DMS153 treated with DMSO at 0.1 percent for 48 hours (cell line): Measurements from ENCODE around the gene CYP20A1.
"Not testable (repeated sequence)": the region's sequence is repeated elsewhere in the genome, so short reads cannot be mapped to it uniquely, and the experiment has no call there.

Experiments
- DNase-seq: peaks from one replicate; lab custom pipeline; 2025; ENCODE audit not compliant: unreplicated experiment; lab: John Stamatoyannopoulos, UW

CYP20A1 gene

DNA sequence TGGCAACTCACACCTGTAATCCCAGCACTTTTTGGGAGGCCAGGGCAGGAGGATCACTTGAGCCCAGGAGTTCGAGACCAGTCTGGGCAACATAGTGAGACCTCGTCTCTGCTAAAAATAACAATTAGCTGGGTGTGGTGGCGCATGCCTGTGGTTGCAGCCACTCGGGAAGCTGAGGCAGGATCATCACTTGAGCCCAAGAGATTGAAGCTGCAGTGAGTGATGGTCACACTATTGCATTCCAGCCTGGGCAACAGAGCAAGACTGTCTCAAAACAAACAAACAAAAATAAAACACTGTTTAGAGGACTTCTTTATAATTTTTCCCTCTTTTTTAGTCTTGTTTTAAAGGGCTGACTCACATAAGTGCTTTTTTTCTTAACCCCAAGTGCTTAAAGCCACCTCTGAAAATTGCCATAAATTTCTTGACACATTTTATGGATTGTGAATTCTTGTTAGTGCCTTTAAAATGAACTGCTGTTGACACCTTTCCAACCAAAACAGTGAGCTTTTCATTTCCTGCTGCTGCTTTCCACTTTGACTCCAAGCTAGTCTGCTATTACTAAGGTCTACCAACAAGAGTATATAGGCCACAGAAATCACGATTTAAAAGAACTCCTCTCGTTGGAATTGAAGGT is 41.7 kb downstream of the CYP20A1 start:
- DNase-seq = no peak

GRCh38 chr2:203282101-203282500 is 43.3 kb downstream of the CYP20A1 start:
- no peak for DNase-seq

- no peak for DNase-seq
These were observed 47.7 kb downstream of the CYP20A1 start for GRCh38 chr2:203286532-203286931.

DNA sequence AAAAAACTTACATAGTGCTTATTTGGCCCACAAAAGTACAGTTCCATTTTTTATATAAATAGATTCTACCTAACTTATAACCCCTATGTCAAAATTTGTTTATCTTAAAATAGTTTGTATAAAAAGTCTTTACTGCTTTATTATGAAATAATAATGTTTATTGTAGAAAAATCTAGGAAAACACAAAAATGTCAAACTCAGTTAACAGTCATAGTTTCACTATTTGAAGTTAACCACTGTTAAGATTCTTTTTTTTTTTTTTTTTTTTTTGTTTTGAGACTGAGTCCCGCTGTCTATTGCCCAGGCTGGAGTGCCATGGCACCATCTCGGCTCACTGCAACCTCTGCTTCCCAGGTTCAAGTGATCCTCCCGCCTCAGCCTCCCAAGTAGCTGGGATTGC is 62.8 kb downstream of the CYP20A1 start:
- DNase-seq = no peak

DNA sequence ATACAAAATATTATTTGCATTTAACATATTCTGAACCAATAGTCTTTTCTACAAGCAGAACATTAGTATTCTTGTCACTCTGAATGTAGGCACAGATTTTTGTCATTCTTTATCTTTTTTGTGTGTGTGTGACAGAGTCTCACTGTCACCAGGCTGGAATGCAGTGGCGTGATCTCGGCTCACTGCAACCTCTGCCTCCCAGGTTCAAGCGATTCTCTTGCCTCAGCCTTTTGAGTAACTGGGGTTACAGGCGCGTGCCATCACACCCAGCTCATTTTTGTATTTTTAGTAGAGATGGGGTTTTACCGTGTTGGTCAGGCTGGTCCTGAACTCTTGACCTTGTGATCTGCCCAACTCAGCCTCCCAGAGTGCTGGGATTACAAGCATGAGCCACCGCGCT is 63.8 kb downstream of the CYP20A1 start:
- DNase-seq = not testable (repeated sequence)

- no peak for DNase-seq
These were observed 72.0 kb downstream of the CYP20A1 start for GRCh38 chr2:203310688-203311436.

DNA sequence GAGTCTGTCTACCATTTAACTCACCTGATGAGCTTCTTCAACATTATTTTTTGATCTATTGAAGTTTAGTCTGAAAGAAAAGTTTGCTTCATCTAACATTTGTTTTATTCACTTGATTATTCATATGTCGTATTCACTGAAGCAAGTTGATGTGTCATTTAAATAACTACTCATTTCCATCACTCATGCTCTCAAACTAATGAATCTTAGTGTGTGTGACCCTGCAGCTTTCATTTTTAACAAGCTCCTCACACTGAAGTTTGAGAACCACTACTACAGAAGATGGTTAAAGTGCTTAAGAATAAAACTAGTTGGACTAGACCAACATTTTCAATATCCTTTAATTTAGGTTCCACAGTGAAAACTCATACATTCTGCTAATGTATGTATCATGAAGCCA is 87.5 kb downstream of the CYP20A1 start:
- DNase-seq = no peak

GRCh38 chr2:203327582-203327900 is 88.7 kb downstream of the CYP20A1 start:
- peak; percentile 69 for DNase-seq

- DNase-seq = peak; percentile 69
These were observed 89.3 kb downstream of the CYP20A1 start, which contains the start of gene ABI2 for GRCh38 chr2:203327901-203328759. TSS of gene ABI2 (plus strand) at chr2:203328394. CDS start at chr2:203328515, 121 bp downstream.

DNA sequence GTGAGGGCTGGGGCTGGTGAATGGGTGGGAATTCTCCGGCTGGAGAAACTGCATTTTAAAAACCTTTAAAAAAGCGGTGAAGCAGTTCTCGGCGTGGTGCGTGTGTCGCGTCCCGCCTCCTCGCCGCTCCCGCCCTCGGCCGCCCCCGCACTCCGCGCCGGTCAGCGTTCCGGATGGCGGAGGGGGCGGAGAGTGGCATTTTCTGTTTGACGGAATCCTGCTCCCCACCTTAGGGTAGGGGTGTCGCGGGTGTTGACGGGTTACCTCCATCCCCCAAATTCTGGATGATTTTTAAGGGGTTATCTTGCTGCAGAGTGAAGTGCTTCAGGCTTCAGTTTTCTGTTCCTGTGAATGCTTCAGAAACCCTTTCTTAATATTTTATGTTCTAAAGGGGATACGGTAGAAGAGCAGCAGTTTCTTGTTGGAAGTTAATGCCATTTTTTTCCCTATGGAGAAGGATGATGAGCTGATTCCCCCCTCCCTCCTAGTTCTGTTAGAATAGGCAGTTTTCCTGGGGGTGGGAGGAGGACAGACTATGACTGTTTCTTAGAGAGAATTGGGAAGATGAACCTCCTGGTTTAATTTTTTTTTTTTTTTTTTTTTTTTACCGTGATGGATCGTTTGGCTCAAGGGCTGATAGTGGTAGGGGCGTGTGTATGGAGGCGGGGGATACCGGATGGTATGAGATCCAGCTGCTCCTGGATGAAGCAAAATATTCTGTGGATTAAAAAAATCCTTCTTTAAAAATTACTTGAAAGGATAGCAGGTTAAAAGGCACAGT is 90.1 kb downstream of the CYP20A1 start:
- DNase-seq = peak; percentile 4

- DNase-seq = no peak
These were observed 91.6 kb downstream of the CYP20A1 start for GRCh38 chr2:203330434-203330833.

DNA sequence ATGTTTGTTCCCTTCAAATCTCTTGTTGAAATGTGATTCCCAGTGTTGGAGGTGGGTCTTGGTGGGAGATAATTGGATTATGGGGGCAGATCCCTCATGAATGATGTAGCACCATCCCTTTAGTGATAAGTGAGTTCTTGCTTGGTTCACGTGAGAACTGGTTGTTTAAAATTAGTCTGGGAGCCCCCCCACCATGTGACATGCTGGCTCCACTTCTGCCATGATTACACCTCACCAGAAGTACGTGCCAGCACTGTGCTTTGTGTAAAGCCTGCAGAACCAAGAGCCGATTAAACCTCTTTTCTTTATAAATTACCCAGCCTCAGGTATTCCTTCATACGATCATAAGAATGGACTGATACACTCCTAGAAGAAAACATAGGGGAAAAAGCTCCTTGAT is 99.5 kb downstream of the CYP20A1 start:
- DNase-seq = no peak

DNA sequence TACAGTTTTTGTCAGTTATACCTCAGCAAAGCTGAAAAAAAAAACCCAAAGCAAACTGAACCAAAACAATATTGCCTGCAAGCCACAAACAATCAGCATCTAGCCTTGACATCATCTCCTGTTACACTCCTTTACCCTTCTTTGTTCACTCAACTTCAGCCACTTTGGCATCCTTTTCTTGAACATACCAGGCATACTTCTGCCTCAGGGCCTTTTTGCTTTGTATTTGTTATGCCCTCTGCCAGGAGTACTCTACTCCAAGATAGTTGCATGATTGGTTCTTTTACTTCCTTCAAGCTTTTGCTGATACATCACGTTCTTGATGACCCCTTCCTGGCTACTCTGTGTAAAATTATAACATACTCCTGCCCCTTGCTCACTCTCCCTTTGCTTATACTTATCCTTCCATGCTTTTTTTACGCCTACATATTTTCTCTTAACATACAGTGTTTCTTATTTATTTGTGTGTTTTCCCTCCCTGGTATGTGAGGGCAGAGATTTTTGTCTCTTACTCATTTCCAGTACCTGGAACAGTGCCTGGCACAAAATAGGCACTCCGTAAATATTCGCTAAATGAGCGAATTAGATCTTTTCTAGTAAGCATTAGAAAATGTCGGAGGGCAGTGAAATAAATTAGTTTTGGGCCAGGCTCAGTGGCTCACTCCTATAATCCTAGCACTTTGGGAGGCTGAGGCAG is 102.1 kb downstream of the CYP20A1 start:
- DNase-seq = no peak

- DNase-seq = no peak
These were observed 103.0 kb downstream of the CYP20A1 start for GRCh38 chr2:203341741-203342310.

GRCh38 chr2:203342374-203342773 is 103.6 kb downstream of the CYP20A1 start:
- not testable (repeated sequence) for DNase-seq

DNA sequence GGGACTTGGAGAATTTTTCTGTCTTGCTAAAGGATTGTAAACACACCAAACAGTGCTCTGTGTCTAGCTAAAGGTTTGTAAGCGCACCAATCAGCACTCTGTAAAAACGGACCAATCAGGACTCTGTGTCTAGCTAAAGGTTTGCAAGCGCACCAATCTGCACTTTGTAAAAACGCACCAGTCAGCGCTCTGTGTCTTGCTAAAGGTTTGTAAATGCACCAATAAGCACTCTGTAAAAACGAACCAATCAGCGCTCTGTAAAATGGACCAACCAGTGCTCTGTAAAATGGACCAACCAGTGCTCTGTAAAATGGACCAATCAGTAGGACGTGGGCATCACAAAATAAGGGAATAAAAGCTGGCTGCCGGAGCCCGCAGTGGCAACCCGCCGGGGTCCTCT is 105.8 kb downstream of the CYP20A1 start:
- DNase-seq = no peak

- no peak for DNase-seq
These were observed 107.8 kb downstream of the CYP20A1 start for GRCh38 chr2:203346612-203347011.

DNA sequence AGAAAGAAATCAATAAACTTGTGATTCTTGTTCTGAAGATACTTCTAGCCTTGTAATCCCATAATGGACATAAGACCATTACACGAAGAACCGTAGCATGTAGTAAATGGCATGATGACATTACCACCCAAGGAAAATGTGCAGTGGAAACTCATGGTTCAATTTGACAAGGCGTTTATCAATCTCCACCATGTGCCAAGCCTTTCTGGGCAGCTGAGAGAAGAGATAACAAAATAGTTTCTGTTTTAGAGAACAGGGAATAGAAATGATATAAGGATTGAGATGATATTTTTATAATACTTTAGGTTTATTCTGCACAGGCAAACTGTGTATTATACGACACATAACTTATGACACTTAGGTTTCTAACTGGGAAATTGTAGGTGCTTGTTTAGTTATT is 108.6 kb downstream of the CYP20A1 start:
- DNase-seq = no peak

DNA sequence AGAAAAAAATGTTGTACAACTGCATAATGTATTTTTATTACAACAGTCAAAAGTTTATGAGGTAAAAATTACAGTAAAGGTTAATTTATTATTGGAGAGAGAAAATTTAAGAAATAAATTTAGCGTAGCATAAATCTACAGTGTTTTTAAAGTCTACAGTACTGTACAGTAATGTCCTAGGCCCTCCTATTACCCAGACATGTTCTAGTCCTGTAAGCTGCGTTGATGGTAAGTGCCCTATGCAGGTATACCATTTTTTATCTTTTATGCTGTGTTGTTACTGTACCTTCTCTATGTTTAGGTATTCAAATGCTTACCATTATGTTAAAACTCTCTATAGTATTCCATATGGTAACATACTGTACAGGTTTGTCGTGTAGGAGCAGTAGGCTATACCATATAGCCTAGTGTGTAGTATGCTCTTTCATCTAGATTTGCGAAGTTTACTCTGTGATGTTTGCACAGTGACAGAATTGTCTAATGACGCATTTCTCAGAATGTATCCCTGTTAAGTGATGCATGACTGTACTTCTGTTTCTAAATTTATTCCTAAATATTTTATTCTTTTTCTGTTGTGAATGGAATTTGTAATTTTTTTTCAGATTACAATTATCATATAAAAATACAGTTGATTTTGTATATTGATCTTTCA is 113.9 kb downstream of the CYP20A1 start:
- DNase-seq = no peak

DNA sequence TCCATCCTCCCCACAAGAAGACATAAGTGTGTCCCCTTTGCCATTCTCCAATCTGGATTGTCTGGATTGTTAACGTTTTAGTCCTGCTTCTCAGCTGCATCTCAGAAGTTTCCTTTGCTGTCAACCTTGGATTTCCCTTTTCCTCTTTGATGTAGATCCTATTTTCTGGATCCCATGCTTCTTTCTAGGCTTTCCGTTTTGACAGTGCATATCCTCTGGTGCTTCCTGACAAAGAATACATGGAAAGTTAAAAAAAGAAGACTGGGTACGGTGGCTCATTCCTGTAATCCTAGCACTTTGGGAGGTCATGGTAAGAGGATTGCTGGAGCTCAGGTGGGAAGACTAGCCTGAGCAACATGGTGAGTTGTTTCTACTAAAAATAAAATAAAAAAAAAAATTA is 116.1 kb downstream of the CYP20A1 start:
- no peak for DNase-seq
